GM06990 (cell line): ENCODE measurements around the gene LGALS9.
"Not testable (repeated sequence)": the region's sequence is repeated elsewhere in the genome, so short reads cannot be mapped to it uniquely, and the experiment has no call there.

Experiments
- DNase-seq: peaks from one replicate; pipeline ENCODE4 v3.0.0-alpha.2; 2011; ENCODE audit not compliant: insufficient read length; ENCODE audit errors: extremely low read depth
- H3K27me3 ChIP-seq: replicated peaks from 2 replicates; pipeline ENCODE4 v1.6.0; 2011; ENCODE audit warnings: low read length; ENCODE audit not compliant: control insufficient read depth, insufficient read depth
- H3K36me3 ChIP-seq: 2 replicates; pipeline ENCODE4 v1.5.1; 2011; ENCODE audit warnings: low read length; ENCODE audit not compliant: control insufficient read depth, insufficient read depth
- H3K4me3 ChIP-seq: replicated peaks from 2 replicates; pipeline ENCODE4 v1.5.1; 2011; ENCODE audit warnings: low read depth, mild to moderate bottlenecking, control low read depth, low read length
- CTCF ChIP-seq: IDR thresholded peaks from 2 replicates; pipeline ENCODE4 v1.5.1; 2011; ENCODE audit warnings: low read length, control low read depth, mild to moderate bottlenecking, inconsistent platforms; ENCODE audit not compliant: insufficient read depth, poor library complexity, severe bottlenecking

LGALS9 gene

GRCh38 chr17:27627514-27627913, 3.5 kb upstream of the LGALS9 start:
- DNase-seq: no peak
- H3K4me3 ChIP-seq: no peak overlapping the region
- H3K27me3 ChIP-seq: no peaks in the 10 kb centered on the region
- peaks cover 10% of the 10 kb centered on the region for H3K36me3 ChIP-seq
- TF ChIP-seq CTCF: no peak

- Histone ChIP-seq H3K36me3 (peaks cover 10% of the 10 kb centered on the region), H3K4me3 (no peak overlapping the region), H3K27me3 (no peaks in the 10 kb centered on the region)
- TF ChIP-seq CTCF: no peak
- no peak for DNase-seq
These were observed 2.6 kb upstream of the LGALS9 start for GRCh38 chr17:27628376-27628775.

GRCh38 chr17:27629260-27629659, 1.7 kb upstream of the LGALS9 start:
- DNase-seq, H3K27me3 ChIP-seq, H3K36me3 ChIP-seq, H3K4me3 ChIP-seq: not testable (repeated sequence)

- no peak for DNase-seq
- Histone ChIP-seq H3K36me3 (no peaks in the 10 kb centered on the region; the same call in none of the 2 replicates), H3K27me3 (no peaks in the 10 kb centered on the region), H3K4me3 (peak overlapping the region; percentile 92)
- no peak for TF ChIP-seq CTCF
These were observed 398 bp downstream of the LGALS9 start for GRCh38 chr17:27631411-27631760.

GRCh38 chr17:27631897-27632725, 1.1 kb downstream of the LGALS9 start:
- no peaks in the 10 kb centered on the region for H3K27me3 ChIP-seq
- peak; percentile 56 for TF ChIP-seq CTCF
- H3K36me3 ChIP-seq: no peaks in the 10 kb centered on the region; the same call in none of the 2 replicates
- peak overlapping the region; percentile 92 for H3K4me3 ChIP-seq
- DNase-seq: no peak

GRCh38 chr17:27632766-27633165, 1.8 kb downstream of the LGALS9 start:
- H3K36me3 ChIP-seq, DNase-seq, H3K27me3 ChIP-seq: not testable (repeated sequence)
- peak overlapping the region; percentile 92 for H3K4me3 ChIP-seq
